Cerebellar nuclear complex (tissue), 1 donor: ENCODE data around the gene SIT1.

Experiments used
- DNase-seq, 2 experiments: peaks; one replicate each; lab custom pipeline; 2025; lab: John Stamatoyannopoulos, UW

The SIT1 gene, protein sequence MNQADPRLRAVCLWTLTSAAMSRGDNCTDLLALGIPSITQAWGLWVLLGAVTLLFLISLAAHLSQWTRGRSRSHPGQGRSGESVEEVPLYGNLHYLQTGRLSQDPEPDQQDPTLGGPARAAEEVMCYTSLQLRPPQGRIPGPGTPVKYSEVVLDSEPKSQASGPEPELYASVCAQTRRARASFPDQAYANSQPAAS

DNA sequence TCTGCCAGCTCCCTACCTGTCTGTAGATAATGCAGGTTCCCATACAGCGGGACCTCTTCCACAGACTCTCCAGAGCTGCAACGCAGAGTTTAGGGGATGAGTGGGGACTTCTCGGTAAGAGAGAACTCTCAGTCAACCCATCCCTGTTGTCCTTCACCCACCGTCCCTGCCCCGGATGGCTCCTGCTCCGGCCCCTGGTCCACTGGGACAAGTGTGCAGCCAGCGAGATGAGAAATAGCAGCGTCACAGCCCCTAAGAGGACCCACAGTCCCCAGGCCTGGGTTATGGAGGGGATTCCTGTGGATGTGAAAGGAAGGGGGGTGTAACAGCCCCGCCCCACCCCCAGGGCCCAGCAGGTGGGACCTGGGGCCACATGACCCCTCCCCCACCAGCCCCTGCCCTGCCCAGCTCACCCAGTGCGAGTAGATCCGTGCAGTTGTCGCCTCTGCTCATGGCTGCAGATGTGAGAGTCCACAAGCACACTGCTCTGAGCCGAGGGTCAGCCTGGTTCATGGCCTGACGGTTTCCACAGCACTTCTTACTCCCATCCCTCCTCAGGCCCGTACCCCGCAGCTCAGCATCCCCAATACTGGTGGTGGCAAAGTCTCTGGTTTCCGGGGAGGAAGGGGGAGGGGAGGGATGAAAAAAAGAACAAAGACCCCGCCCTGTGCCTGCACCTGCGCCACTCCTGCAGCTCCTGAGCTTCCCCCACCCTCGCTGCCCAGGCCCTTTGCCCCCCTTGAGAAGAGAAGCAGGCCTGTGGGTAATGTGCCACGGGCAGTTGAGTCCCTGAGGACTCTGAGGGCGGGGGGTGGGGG, at the start of gene SIT1:
SIT1 (minus strand) TSS at position 591 of the 818 bp plus-strand sequence; CDS start at position 513, 78 bp downstream.
- DNase-seq: no peak

- DNase-seq: no peak
Observed at GRCh38 chr9:35700031-35700430, 49.3 kb upstream of the SIT1 start.

DNA sequence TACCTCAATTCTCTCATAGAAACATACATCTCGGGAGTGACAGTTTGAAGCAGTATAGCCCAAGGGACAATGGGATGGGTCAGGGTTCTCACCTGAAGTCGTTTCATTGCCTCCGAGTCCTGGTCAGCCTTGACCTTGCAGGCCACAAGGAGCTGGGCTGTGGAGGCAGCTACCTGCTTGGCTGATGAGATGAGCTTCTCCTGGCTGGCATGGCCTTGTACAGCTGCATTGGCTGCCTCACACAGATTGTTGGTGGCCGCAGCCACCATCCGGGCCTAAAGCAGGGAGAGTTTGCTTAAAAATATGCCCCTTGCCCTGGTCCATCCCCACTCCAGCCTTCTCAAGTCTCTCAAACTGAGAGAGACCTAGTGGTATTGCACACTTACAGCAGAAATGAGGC, 47.5 kb upstream of the SIT1 start:
- DNase-seq: no peak

- DNase-seq: no peak
Observed at GRCh38 chr9:35697486-35697885, 46.8 kb upstream of the SIT1 start.

DNA sequence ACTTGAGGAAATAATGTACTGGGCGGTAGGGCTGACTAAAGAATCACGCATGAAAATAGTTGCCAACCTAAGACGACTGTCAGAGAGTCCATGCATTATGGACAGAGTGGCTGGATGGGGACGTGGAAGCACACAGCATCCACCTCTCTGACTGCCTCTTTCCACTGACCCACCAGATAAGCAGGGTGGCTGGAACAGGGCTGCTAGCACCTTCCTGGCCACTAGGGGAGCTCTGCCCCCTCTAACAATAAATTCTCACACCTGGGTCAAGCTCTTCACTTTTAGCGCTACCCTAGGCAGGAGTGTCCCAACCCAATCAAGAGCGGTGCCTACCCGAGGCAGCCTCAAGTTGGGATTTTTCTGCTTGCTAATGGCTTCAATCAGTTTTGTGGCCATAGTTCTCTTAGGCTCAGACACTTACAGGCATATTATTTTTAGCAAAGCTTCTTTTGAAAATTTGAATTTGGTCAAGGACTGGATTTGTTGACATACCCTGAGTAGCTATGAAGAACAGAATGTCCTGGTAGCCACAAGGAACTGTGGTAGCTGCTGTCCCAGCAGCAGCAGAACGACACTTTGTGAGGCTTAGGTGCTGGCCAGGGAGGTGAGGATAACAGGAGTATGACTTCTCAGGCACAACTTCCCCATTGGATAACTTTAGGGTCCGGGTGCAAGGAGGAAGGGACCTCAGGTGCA, 45.9 kb upstream of the SIT1 start:
- DNase-seq: peak in 1 of 2 experiments; percentile 39

DNA sequence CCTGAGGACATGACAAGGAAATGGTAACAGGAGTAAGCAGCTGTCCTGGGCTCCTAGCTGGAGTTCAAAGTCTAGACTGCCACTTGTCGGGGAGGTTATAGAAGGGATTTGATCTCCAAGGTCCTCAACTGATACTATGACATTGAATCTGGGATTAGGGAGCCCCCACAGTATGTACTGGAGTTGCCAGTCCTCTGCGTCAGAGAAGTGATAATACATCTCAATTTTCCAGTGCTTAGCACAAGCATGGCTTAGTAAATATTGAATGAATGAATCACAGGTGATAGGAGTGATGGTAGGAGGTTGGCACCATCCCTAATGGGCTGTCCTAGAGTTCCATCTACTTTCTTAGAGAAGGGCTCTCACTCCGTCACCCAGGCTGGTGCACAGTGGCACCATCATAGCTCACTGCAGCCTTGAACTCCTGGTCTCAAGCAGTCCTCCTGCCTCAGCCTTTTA, 45.2 kb upstream of the SIT1 start:
- no peak for DNase-seq

DNA sequence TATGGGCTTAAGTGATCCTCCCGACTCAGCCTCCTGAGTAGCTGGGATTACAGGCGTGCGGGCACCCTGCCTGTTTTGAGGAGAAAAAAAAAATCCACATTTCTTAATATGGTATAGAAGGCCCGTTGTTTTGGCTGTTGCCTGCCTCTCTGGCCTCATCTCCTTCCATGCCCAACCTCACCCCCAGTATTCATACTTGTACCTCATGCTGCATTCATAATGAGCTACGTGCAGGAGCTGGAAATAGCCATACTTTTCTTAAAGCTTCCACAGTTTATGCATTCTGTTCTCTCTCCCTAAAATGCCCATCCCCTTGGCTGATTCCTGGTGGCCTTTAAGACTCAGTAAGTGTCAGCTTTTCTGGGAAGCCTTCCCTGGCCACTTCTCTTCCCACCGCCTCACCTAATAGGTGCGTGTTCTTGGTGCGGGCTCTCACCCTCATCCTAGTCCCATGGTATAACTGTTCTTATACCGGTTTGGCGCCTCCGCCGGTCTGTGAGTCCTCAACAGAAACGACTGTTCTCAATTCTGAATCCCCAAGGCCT, 41.1 kb upstream of the SIT1 start:
- no peak for DNase-seq

DNA sequence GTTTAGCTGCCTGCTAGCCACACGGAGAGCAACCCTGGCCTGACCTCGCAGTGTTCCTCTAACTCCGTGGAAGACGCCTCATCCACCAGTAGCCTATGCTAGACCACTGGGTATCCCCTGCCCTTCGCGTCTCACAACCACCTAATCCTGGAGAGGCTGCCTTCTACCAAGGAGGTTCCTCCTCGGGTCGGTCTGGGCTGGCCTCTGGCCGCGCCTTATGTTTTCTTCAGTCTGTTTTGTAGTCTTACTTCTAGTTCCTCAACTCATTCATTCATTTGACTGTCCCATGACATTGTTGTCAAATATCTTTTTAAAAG, 40.6 kb upstream of the SIT1 start:
- no peak for DNase-seq

GRCh38 chr9:35690614-35691333, 40.0 kb upstream of the SIT1 start:
- DNase-seq: no peak

DNA sequence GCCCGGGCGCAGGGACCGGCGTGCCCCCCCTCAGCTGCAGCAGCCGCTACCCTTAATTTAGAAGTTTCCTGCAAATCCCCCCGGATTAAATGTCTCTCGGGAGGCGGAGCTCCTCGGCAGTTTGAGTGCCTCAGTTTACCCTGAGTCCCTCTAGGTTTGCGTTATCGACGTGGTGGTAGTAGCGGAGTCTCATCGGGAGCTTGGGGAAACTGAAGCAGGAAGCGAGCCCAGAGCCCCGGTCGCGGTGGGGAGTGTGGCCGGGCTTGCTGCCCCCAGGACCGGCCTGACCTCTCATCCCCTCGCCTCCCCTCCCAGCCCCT, 39.5 kb upstream of the SIT1 start:
- DNase-seq: no peak

DNA sequence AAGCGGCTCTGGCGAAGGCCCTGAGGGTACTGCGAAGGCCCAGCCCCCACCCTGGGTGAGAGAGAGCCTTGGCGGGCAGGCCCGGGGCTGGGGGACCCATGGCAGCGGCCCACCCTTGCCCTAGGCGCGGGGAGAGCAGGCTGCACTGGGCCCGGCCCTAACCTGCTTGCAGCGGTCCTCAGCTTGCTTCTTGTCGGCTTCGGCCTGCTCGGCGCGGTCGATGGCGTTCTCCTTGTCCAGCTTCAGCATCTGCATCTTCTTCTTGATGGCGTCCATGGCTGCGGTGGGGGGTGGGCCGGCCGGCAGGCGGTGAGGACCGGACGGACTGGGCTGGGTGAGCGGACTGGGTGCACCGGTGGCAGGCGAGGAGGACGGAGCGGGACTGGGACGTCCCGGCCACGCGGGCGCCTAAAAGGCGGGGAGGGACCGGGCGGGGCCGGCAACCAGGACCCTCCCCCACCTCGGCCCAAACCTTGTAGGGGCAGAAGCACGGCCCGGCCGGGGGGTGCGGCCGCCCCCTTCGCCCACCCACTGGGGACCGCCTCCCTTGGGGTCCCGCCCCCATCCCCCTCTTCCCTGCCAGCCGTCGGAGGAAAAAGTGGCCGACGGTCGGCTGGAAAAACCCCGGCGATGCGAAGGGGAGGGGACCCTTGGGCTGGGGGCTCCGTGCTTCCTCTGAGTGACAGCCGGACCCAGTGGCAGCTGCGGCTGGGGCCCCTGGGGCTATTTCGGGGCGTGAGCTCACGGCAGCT, 39.0 kb upstream of the SIT1 start, which contains the start of gene TPM2:
TPM2 (minus strand) TSS at position 384 of the 752 bp plus-strand sequence; CDS start at position 276, 108 bp downstream.
- DNase-seq: no peak

DNA sequence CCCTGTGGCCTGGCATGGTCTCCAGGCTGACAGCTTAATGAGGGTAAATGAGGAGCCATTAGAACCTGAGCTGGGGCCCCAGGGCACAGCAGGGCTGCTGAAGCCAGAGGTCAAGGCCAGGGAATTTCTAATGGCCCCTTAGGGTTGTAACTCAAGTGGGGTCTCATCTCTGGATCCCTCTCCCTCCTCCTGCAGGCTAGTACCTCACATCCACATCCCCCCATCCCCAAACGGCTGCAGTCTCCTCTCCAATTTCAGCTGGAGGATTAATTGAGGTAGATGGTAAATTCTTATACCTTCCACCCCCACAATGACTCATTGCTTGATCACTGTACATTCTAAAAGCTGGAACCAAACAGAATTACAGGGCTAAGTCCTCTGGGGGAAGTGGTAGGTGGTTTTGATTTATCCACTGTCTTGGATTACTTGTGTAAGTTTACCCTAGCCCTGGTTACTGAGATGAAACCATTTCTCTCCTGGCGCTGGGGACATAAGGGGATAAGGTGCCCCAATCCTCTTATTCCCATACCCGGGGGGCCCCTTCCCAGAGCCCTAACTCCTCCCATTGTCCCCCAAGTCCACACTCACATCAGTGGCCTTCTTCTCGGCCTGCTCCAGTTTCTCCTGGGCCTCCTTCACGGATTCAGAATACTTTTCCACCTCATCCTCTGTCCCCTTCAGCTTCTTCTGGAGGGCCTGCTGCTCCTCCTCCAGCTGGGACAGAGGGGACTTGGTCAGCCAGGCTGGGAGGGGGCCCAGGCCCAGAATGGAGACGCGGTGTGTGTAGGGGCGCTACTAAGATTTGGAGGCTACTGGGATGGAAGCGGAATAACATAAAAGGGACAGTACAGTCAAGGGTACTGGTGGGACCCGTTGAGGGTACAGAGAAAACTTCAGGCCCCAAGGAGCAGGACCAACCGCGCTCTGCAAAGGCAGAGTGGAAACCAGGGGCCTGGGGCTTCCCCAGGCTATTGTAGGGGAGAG, 38.1 kb upstream of the SIT1 start:
- no peak for DNase-seq

DNA sequence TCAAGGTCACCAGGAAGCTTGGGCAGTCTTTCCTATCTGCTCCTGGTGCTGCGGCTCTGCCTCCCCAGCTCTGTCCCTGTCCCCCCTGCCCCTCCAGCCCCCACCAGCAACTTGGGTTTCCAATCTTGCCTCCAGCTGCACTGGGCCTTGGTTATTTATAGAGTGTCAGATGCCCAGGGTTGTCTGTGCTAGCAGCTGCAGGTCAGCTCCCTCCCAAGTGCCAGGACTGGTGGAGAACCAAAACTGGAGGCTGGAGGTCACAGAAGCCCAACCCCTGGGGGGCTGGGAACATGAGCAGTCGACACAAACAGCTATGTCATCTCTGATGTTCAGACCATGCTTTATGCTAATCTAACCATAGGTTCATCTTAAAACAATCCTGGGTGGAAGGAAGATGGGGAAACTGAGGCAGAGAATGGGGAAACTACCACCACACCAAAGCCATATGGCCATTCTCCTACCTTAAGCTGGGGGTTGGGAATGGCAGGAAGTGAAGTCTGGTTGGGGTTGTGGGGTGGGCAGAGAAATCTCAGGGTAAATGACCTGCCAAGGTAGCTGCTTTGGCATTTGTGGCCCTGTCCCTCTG, 37.3 kb upstream of the SIT1 start:
- no peak for DNase-seq

GRCh38 chr9:35687306-35687705, 36.6 kb upstream of the SIT1 start:
- no peak for DNase-seq

GRCh38 chr9:35686222-35687203, 35.8 kb upstream of the SIT1 start:
- peak; percentile 70 for DNase-seq

DNA sequence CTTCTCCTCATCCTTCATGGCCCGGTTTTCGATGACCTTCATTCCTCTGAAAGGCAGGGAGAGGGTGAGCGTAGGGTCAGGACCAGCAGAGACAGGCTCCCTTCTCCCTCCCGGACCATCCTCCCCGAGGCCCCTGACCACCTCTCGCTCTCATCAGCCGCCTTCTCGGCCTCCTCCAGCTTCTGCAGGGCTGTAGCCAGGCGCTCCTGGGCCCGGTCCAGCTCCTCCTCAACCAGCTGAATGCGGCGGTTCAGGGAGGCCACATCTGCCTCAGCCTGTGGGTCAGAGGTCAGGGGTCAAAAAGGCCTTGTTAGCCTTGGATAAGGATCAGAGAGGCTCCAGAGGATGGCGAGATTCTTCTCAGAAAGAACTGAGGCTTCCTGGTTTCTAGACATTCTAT, 34.8 kb upstream of the SIT1 start:
- DNase-seq: no peak

DNA sequence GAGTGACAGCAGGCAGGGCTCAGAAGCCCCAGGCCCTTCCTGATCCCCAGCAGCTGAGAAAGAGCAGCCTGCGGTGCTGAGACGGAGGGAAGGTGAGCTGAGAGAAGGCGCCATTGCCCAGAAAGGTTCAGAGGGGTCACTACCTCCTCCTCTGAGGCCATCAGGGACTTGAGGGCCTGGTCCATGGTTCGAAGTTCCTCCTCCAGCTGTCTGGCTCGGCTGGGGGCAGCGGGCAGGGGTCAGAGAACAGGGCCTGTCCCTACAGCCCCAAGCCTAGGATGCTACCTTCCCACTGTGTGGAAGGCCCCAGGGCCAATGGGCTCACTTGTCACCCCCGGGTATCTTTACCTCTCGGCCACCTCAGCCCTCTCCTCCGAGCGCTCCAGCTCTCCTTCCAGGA, 34.2 kb upstream of the SIT1 start:
- DNase-seq: no peak

GRCh38 chr9:35683323-35683722, 32.6 kb upstream of the SIT1 start:
- DNase-seq: no peak
